DND-41 (cell line): Measurements from ENCODE around the gene JMJD1C.

Experiments used
- ATAC-seq: fragments of 200-7000 bp; cut with Tn5 transposase; 3 replicates; pipeline ENCODE4 v1.9.1; 2021; ENCODE audit warnings: low read depth; ENCODE audit not compliant: insufficient read depth
- DNase-seq: peaks from one replicate; pipeline ENCODE4 v3.0.0-alpha.2; 2020
- H2AFZ ChIP-seq: 2 replicates; pipeline ENCODE4 v1.6.0; 2012; ENCODE audit warnings: low read depth, low read length
- H3K27ac ChIP-seq: 2 replicates; pipeline ENCODE4 v1.5.1; 2012; ENCODE audit warnings: low read length, inconsistent platforms
- H3K27me3 ChIP-seq: fragments of 200-600 bp; sonication (generic); 2 replicates; pipeline ENCODE4 v1.6.0; 2012; ENCODE audit warnings: low read length, mild to moderate bottlenecking, inconsistent platforms; ENCODE audit not compliant: insufficient read depth, poor library complexity
- H3K36me3 ChIP-seq: 2 replicates; pipeline ENCODE4 v1.5.1; 2012; ENCODE audit warnings: low read length, inconsistent platforms; ENCODE audit not compliant: insufficient read depth
- H3K4me1 ChIP-seq: 2 replicates; pipeline ENCODE4 v1.5.1; 2012; ENCODE audit warnings: mild to moderate bottlenecking, low read length; ENCODE audit not compliant: insufficient read depth
- H3K4me2 ChIP-seq: 2 replicates; pipeline ENCODE4 v1.6.0; 2012; ENCODE audit warnings: mild to moderate bottlenecking, moderate library complexity, low read length, inconsistent platforms; ENCODE audit not compliant: insufficient read depth
- H3K4me3 ChIP-seq, 2 experiments: fragments of 200-600 bp in 1 of 2; shearing (Covaris generic) in 1 of 2; 2 replicates each; pipeline ENCODE4 v1.5.1; 2012 to 2016; ENCODE audit warnings: inconsistent platforms in 2 of 2, low read length in 2 of 2, mild to moderate bottlenecking in 2 of 2, low read depth in 1 of 2, moderate library complexity in 1 of 2
- H3K79me2 ChIP-seq: 2 replicates; pipeline ENCODE4 v1.6.0; 2012; ENCODE audit warnings: low read length, inconsistent platforms; ENCODE audit not compliant: insufficient read depth
- H3K9ac ChIP-seq: 2 replicates; pipeline ENCODE4 v1.6.0; 2012; ENCODE audit warnings: low read depth, mild to moderate bottlenecking, inconsistent platforms, low read length, moderate library complexity
- H3K9me3 ChIP-seq: 2 replicates; pipeline ENCODE4 v1.5.1; 2012; ENCODE audit warnings: low read length, moderate library complexity, mild to moderate bottlenecking, inconsistent platforms; ENCODE audit not compliant: insufficient read depth, severe bottlenecking
- H4K20me1 ChIP-seq: 2 replicates; pipeline ENCODE4 v1.6.0; 2012; ENCODE audit warnings: low read length; ENCODE audit not compliant: insufficient read depth
- CTCF ChIP-seq: IDR thresholded peaks from 2 replicates; pipeline ENCODE4 v1.5.1; 2012; ENCODE audit warnings: borderline replicate concordance, low read length, moderate library complexity, mild to moderate bottlenecking; ENCODE audit not compliant: poor library complexity, severe bottlenecking; ENCODE audit errors: extremely low read depth
- EZH2 ChIP-seq: IDR thresholded peaks from 3 replicates; pipeline ENCODE4 v1.6.1; 2012; ENCODE audit warnings: borderline replicate concordance, low read depth, mild to moderate bottlenecking, moderate library complexity, low read length, inconsistent platforms; ENCODE audit not compliant: severe bottlenecking

The JMJD1C gene

GRCh38 chr10:63337455-63338251, 128.1 kb downstream of the JMJD1C start:
- peaks cover 7% of the 10 kb centered on the region; the same call in 1 of the 2 replicates for H4K20me1 ChIP-seq
- H3K9ac ChIP-seq = no peak overlapping the region
- peaks cover 61% of the 10 kb centered on the region for H3K79me2 ChIP-seq
- no peak overlapping the region for H3K4me2 ChIP-seq
- TF ChIP-seq EZH2 (no peak), CTCF (no peak)
- H3K27me3 ChIP-seq = no peaks in the 10 kb centered on the region
- H3K4me1 ChIP-seq = no peaks in the 10 kb centered on the region
- no peak overlapping the region for H2AFZ ChIP-seq
- 0 out of 2 replicates have a peak, but pooled peaks cover 3% of the 10 kb centered on the region for H3K36me3 ChIP-seq
- no peak overlapping the region for H3K27ac ChIP-seq
- no peak for DNase-seq
- no peak for ATAC-seq
- no peaks in the 10 kb centered on the region for H3K9me3 ChIP-seq
- H3K4me3 ChIP-seq = no peak overlapping the region

- H3K4me2 ChIP-seq = no peak overlapping the region
- H3K9me3 ChIP-seq = no peaks in the 10 kb centered on the region
- no peak for TF ChIP-seq EZH2
- no peak for TF ChIP-seq CTCF
- H3K36me3 ChIP-seq = no peaks in the 10 kb centered on the region
- no peak overlapping the region for H3K4me3 ChIP-seq
- no peaks in the 10 kb centered on the region for H3K4me1 ChIP-seq
- H2AFZ ChIP-seq = no peak overlapping the region
- no peak overlapping the region for H3K9ac ChIP-seq
- no peaks in the 10 kb centered on the region for H3K27me3 ChIP-seq
- H3K79me2 ChIP-seq = peaks cover 49% of the 10 kb centered on the region
- no peak for DNase-seq
- no peak overlapping the region for H3K27ac ChIP-seq
- peaks cover 7% of the 10 kb centered on the region; the same call in 1 of the 2 replicates for H4K20me1 ChIP-seq
- no peak for ATAC-seq
These were observed 134.2 kb downstream of the JMJD1C start for GRCh38 chr10:63331586-63331985.

GRCh38 chr10:63324495-63324854, 141.3 kb downstream of the JMJD1C start:
- H4K20me1 ChIP-seq = peaks cover 15% of the 10 kb centered on the region; the same call in 1 of the 2 replicates
- H2AFZ ChIP-seq = no peak overlapping the region
- H3K36me3 ChIP-seq = peaks cover 11% of the 10 kb centered on the region
- DNase-seq (no peak), ATAC-seq (no peak)
- H3K4me3 ChIP-seq = no peak overlapping the region
- H3K4me2 ChIP-seq = no peak overlapping the region
- no peaks in the 10 kb centered on the region for H3K27me3 ChIP-seq
- H3K79me2 ChIP-seq = peaks cover 70% of the 10 kb centered on the region
- no peaks in the 10 kb centered on the region for H3K9me3 ChIP-seq
- no peaks in the 10 kb centered on the region for H3K4me1 ChIP-seq
- H3K9ac ChIP-seq = no peak overlapping the region
- no peak for TF ChIP-seq EZH2
- no peak for TF ChIP-seq CTCF
- no peak overlapping the region; the same call in 1 of the 2 replicates for H3K27ac ChIP-seq
